Bronchial epithelial cell (primary cell): ENCODE results near the gene DPP10. TPM values are rescaled to one million over a fixed set of nuclear protein-coding genes. Genes with fewer than 3 reads are reported as not detected.

ENCODE experiments used
- DNase-seq: peaks from one replicate; pipeline ENCODE4 v3.0.0-alpha.2; 2010; ENCODE audit warnings: low read depth
- FAIRE-seq: peaks from 2 replicates; lab custom pipeline; 2011; peaks lifted over from hg19 to GRCh38; lab: Jason Lieb, UNC
- H3K27me3 ChIP-seq: 2 replicates; pipeline ENCODE4 v1.5.1; 2011; ENCODE audit warnings: low read length; ENCODE audit not compliant: control insufficient read depth, insufficient read depth
- H3K36me3 ChIP-seq: 2 replicates; pipeline ENCODE4 v1.5.1; 2011; ENCODE audit warnings: low read length; ENCODE audit not compliant: control insufficient read depth, insufficient read depth
- H3K4me3 ChIP-seq: 2 replicates; pipeline ENCODE4 v1.5.1; 2011; ENCODE audit warnings: mild to moderate bottlenecking, low read depth, low read length, control low read depth
- total RNA-seq: library from RNA; depleted of rRNA; stranded (reverse); fragments of >200 nt; gene quantifications from 2 replicates; pipeline ENCODE4 v1.2.1, GENCODE V29; 2014
- TF ChIP-seq, protein P1 (sequence below): IDR thresholded peaks from 2 replicates; pipeline ENCODE4 v1.5.1; 2011; ENCODE audit warnings: mild to moderate bottlenecking, moderate library complexity, low read length, control low read depth, inconsistent platforms; ENCODE audit not compliant: insufficient read depth, severe bottlenecking

Gene DPP10
- total RNA-seq, 1 donor from 2014 or later, result 0.26 TPM

DNA sequence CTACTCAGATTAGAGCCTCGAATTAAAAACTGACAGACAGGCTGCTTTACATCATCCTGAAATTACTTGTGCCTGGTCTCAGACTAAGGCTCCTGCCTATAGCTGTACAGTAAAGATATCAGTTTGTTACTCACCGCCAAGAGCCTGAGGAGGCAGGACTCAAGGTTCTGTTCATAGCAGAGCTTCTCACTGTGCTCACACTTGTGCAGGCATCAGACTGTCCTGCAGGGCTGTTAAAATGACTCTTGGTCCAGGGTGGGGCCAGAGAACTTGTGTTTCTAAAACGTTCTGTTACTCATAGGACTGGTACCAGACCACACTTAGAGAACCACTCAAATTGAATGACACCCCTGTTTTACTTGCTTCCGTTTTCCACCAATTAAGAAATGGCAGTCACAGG, 310.0 kb downstream of the DPP10 start:
- TF ChIP-seq, protein P1, sequence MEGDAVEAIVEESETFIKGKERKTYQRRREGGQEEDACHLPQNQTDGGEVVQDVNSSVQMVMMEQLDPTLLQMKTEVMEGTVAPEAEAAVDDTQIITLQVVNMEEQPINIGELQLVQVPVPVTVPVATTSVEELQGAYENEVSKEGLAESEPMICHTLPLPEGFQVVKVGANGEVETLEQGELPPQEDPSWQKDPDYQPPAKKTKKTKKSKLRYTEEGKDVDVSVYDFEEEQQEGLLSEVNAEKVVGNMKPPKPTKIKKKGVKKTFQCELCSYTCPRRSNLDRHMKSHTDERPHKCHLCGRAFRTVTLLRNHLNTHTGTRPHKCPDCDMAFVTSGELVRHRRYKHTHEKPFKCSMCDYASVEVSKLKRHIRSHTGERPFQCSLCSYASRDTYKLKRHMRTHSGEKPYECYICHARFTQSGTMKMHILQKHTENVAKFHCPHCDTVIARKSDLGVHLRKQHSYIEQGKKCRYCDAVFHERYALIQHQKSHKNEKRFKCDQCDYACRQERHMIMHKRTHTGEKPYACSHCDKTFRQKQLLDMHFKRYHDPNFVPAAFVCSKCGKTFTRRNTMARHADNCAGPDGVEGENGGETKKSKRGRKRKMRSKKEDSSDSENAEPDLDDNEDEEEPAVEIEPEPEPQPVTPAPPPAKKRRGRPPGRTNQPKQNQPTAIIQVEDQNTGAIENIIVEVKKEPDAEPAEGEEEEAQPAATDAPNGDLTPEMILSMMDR, result no peak
- FAIRE-seq (no peak), DNase-seq (no peak)
- Histone ChIP-seq H3K4me3 (no peak overlapping the region), H3K27me3 (peaks cover 7% of the 10 kb centered on the region), H3K36me3 (no peaks in the 10 kb centered on the region)

DNA sequence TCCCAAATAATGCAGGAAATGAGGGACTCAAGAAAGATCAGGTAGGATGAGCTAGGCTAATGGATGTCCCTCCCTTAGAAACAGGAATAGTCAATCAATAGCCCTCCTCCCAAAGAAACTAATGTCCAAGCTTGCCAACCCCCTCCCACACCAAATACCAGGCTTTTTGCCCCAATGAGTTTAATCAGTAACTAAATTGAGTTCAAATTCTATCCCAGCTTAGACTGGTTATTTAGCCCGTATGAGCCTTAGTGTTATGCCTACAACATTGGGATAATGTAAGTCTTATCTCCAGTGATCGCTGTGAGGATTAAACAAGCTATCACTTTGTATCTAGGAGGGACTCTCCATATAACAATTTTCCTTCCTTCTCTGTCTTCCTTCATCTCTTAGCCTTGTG, 310.7 kb downstream of the DPP10 start:
- no peak for FAIRE-seq
- H3K27me3 ChIP-seq, result peaks cover 9% of the 10 kb centered on the region
- TF ChIP-seq, protein P1, result no peak

DNA sequence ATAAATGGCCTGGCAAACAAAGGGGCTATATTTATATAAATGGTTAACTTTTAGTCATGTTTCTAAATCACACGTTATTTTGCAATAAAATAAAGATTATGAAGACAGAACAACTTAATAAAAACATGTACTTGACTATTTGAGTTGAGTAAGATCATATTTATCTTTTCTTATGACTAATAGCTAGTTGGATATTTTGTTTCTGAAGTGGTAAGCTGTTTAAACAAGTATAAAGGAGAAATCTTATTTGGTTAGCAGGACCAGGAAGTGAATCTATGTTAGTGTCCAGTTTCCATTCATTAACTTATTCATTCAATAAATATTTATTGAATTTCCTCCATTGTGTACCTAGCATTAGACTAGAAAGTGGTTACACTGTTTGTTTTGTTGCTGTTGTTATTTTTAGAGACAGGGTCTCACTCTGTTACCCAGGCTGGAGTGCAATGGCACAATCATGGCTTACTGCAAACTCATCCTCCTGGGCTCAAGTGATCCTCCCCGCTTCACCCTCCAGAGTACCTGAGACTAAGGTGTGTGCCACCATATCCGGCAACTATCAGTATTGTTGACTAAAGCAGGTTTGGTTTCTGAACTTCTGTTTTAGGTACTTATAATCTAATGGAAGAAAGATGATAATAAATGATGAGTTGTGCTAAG, 312.6 kb downstream of the DPP10 start:
- Histone ChIP-seq H3K27me3 (peaks cover 9% of the 10 kb centered on the region), H3K36me3 (no peaks in the 10 kb centered on the region), H3K4me3 (no peak overlapping the region)
- TF ChIP-seq, protein P1, result no peak
- DNase-seq (peak; percentile 82), FAIRE-seq (no peak)

More for the DNA sequence above, 310.7 kb downstream of the DPP10 start:
- no peak overlapping the region for H3K4me3 ChIP-seq
- no peak for DNase-seq
- H3K36me3 ChIP-seq, result no peaks in the 10 kb centered on the region

DNA sequence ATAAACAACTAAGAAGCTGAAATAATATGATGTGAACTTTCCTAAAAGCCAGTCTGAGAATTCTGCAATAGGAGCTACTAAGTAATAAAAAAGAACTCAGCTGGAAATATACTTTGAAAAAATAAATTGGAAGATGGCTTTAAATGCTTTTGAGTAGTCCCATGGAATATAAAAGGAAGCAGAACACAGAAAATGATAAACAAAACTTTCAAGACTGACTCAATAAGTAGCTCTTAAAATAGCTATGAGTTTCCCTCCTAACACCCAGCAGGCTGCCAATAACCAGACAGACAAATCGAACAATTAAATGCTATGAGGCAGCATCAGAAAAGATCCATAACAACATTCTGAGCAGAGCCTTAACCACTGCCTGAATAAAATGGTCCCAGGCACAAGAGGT, 319.9 kb downstream of the DPP10 start:
- Histone ChIP-seq H3K27me3 (peaks cover 1% of the 10 kb centered on the region), H3K4me3 (no peak overlapping the region), H3K36me3 (no peaks in the 10 kb centered on the region)
- FAIRE-seq, result no peak
- TF ChIP-seq, protein P1, result no peak
- DNase-seq, result no peak

DNA sequence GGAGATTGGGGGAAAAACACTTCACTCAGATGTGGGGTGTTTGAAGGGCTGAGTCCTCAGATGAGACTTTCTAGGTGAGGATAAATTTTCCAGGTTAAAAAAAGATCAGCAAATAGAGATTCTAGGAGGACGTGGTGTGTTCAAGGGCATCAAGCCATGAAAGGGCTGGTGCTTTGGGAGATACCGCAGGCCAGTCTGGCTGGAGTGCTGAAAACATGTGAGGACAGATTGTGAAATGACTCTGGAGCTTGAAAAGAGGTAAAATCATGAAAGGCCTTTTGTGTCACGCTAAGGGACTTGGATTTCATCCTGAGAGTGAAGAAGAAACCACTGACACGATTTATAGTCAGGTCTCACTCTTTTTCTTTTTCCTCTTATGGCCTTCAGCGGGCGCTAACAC, 320.5 kb downstream of the DPP10 start:
- no peak overlapping the region for H3K4me3 ChIP-seq

More for the DNA sequence above, 320.5 kb downstream of the DPP10 start:
- Histone ChIP-seq H3K36me3 (no peaks in the 10 kb centered on the region), H3K27me3 (peaks cover 1% of the 10 kb centered on the region)
- TF ChIP-seq, protein P1, result no peak
- no peak for FAIRE-seq
- no peak for DNase-seq
